ENCODE measurements around the gene EML2. TPM values are rescaled to one million over a fixed set of nuclear protein-coding genes. Genes with fewer than 3 reads are reported as not detected.
A peak's percentile ranks its signal among the peaks of the same experiment; 100 is the strongest.

Gene EML2
- total and polyA plus RNA-seq, 10 of the 15 experiments (the other 5 are each of a cell fraction or from before 2014, with no cell fraction given): 1.6 to 64.0 (median 27.5) TPM

DNA sequence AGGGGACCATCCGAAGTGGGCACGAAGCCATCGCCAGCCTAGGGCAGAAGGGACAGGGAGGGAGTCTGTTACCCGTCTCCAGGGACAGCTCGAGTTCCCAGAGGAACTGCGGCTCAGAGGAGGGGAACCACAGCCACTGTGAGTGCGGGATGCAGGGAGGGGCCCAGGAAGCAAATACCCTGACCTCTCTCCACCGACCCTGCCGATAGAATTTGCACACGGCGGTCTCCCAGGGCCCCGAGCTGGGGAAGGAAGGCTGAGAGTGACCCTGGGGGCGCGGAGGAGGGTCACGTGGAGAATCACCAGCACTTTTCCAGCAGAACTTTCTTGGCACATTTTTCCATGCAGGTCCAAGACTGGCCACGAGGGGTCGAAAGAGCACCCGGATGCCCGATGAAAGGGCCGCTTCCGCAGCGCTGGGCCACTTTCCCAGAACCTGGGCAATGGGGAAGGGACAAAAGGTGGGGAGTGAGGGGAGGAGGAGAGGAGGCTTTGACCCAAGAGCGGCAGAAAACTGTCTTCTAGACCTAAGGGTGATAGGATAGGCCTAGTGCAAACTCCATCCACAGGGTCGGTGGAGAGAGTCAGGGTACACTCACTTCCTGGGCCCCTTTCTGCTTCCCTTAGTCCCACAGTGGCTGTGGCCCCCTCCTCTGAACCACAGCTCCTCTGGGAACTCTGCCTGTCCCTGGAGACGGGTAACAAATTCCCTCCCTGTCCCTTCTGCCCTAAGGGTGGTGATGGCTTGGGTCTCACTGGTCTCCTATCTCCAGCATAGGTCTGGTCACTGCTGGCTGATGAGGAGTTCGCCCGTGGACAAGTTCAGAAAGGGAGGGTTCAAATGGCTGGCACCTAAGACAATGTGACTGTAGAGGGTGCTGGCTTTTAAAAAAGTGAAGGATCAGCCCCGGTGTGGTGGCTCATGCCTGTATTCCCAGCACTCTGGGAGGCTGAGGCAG, 31.8 kb downstream of the EML2 start (continued):
- TF ChIP-seq ZBED1 (IDR thresholded peaks at IDR 0.05; ENCODE audit: borderline replicate concordance): no peak
- no peak for TF ChIP-seq CBX5 (IDR thresholded peaks at IDR 0.05; ENCODE audit: low read depth)
- TF ChIP-seq, protein P1, sequence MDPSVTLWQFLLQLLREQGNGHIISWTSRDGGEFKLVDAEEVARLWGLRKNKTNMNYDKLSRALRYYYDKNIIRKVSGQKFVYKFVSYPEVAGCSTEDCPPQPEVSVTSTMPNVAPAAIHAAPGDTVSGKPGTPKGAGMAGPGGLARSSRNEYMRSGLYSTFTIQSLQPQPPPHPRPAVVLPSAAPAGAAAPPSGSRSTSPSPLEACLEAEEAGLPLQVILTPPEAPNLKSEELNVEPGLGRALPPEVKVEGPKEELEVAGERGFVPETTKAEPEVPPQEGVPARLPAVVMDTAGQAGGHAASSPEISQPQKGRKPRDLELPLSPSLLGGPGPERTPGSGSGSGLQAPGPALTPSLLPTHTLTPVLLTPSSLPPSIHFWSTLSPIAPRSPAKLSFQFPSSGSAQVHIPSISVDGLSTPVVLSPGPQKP (IDR thresholded peaks at IDR 0.05; ENCODE audit: low read depth, low read length): no peak
- TF ChIP-seq BHLHE40 (IDR thresholded peaks at IDR 0.05; ENCODE audit: borderline replicate concordance in 1 of 2, low read depth in 2 of 2, low read length in 1 of 2): peak in 1 of 2 experiments; percentile 28; a peak in 1 of 4 replicates
- TF ChIP-seq MTA2 (IDR thresholded peaks at IDR 0.05; ENCODE audit: low read depth): 0 out of 2 replicates have a peak, but pooled peaks have one; percentile 34
- TF ChIP-seq MXI1 (IDR thresholded peaks at IDR 0.05; ENCODE audit: low read depth, low read length): no peak
- TF ChIP-seq EED (IDR thresholded peaks at IDR 0.05; ENCODE audit: low read depth): peak; percentile 92
- TF ChIP-seq RB1 (IDR thresholded peaks at IDR 0.05; ENCODE audit: borderline replicate concordance): no peak
- TF ChIP-seq SMAD5 (IDR thresholded peaks at IDR 0.05; ENCODE audit: low read depth): no peak
- TF ChIP-seq, protein P2, sequence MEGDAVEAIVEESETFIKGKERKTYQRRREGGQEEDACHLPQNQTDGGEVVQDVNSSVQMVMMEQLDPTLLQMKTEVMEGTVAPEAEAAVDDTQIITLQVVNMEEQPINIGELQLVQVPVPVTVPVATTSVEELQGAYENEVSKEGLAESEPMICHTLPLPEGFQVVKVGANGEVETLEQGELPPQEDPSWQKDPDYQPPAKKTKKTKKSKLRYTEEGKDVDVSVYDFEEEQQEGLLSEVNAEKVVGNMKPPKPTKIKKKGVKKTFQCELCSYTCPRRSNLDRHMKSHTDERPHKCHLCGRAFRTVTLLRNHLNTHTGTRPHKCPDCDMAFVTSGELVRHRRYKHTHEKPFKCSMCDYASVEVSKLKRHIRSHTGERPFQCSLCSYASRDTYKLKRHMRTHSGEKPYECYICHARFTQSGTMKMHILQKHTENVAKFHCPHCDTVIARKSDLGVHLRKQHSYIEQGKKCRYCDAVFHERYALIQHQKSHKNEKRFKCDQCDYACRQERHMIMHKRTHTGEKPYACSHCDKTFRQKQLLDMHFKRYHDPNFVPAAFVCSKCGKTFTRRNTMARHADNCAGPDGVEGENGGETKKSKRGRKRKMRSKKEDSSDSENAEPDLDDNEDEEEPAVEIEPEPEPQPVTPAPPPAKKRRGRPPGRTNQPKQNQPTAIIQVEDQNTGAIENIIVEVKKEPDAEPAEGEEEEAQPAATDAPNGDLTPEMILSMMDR (IDR thresholded peaks at IDR 0.05 in 2 of 3, conservative IDR thresholded peaks at IDR 0.05 in 1 of 3; ENCODE audit: control insufficient read depth in 2 of 3, extremely low read depth in 1 of 3, insufficient read depth in 1 of 3, low read depth in 3 of 3, low read length in 3 of 3): peak; percentile 80 to 85 (median 83)
- TF ChIP-seq ZNF24 (IDR thresholded peaks at IDR 0.05): no peak
- TF ChIP-seq MEF2B (IDR thresholded peaks at IDR 0.05; ENCODE audit: partially characterized antibody, poor library complexity, severe bottlenecking): peak; percentile 54
- no peak for TF ChIP-seq RELA (IDR thresholded peaks at IDR 0.05; ENCODE audit: borderline replicate concordance, partially characterized antibody)
- no peak for TF ChIP-seq HCFC1 (IDR thresholded peaks at IDR 0.05; ENCODE audit: low read length)
- TF ChIP-seq SREBF2 (IDR thresholded peaks at IDR 0.05; ENCODE audit: low read length): no peak
- TF ChIP-seq CHD4 (IDR thresholded peaks at IDR 0.05): no peak
- TF ChIP-seq IKZF2 (IDR thresholded peaks at IDR 0.05): peak; percentile 90 to 93
- TF ChIP-seq SUPT20H (IDR thresholded peaks at IDR 0.05; ENCODE audit: borderline replicate concordance, control insufficient read depth, low read depth, low read length): no peak
- no peak for TF ChIP-seq TBL1XR1 (IDR thresholded peaks at IDR 0.05; ENCODE audit: low read depth, low read length)
- TF ChIP-seq PAX5 (IDR thresholded peaks at IDR 0.05; ENCODE audit: borderline replicate concordance, low read depth, low read length): no peak
- 0 out of 2 replicates have a peak, but pooled peaks have one; percentile 19 for TF ChIP-seq RAD51 (IDR thresholded peaks at IDR 0.05)
- no peak for TF ChIP-seq CREB1 (IDR thresholded peaks at IDR 0.05; ENCODE audit: low read depth)
- TF ChIP-seq ZNF207 (IDR thresholded peaks at IDR 0.05; ENCODE audit: borderline replicate concordance): no peak
- no peak for TF ChIP-seq ZNF622 (IDR thresholded peaks at IDR 0.05)
- no peak; the same call in 1 of the 2 replicates for TF ChIP-seq SMARCA5 (IDR thresholded peaks at IDR 0.05)

All from GM12878 (cell line).